ENCODE results near the gene PTPRC.

Gene PTPRC

GRCh38 chr1:198763298-198763714, 124.5 kb downstream of the PTPRC start:
- DNase-seq, result no peak

DNA sequence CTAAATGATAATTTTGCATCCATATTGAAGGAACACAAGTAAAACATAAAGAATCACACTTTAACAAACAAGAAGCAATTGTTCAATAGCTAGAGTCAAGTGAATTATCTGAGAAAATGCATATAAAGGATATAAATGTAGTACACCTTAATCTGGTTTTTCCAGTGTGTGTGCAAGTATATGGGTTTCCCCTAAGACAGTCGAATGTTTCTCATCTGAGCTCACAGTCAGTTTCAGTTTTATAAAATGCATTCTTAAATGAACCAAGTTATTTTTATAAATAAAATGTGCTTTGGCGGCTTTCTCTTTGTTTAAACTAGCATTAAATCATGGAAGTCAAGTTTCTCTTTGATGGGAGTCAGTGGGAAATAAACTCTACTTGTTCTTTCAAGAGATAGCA, 125.9 kb downstream of the PTPRC start:
- DNase-seq, result no peak

GRCh38 chr1:198765416-198765815, 126.6 kb downstream of the PTPRC start:
- DNase-seq, result no peak

- no peak for DNase-seq
Measured at GRCh38 chr1:198771563-198772153, 132.8 kb downstream of the PTPRC start.

GRCh38 chr1:198772626-198773025, 133.8 kb downstream of the PTPRC start:
- DNase-seq, result no peak

DNA sequence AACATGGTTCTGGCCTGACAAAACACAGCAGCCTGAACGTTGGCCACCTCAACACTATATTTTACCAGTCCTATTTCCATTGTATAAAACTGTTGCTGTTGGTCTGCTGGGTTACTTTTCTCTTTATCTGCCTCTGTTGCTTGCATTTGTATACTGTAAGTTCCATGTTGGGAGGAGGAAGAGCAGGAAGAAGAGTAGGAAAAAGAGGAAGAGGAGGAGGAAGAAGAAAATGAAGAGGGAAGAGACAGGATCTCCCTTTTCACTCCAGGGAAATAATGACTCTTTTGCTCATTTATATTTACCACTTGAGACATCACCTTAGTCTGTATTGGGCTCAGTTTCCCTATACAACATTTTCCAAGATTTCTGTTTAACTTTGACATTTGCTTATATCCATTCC, 134.2 kb downstream of the PTPRC start:
- DNase-seq, result no peak

GRCh38 chr1:198773523-198773922, 134.7 kb downstream of the PTPRC start:
- DNase-seq, result no peak

DNA sequence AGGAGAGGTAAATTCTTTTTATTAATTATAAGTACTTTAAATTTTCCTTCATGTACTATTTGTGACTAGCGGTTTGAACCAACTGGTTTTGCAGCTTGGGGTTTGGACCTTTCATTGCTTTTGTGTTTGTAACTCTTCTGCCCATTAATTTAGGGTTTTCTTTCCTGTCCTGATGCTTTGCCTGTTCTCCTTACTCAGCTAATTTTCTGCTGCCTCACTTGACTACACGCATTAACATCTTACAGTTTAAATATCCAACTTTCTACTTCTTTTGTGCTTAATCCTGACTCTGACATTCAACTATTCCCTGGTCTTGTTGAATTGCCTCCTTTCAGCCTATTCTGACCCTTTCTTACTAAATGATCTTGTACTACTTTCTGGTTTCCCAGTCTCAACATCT, 135.6 kb downstream of the PTPRC start:
- DNase-seq, result no peak

DNA sequence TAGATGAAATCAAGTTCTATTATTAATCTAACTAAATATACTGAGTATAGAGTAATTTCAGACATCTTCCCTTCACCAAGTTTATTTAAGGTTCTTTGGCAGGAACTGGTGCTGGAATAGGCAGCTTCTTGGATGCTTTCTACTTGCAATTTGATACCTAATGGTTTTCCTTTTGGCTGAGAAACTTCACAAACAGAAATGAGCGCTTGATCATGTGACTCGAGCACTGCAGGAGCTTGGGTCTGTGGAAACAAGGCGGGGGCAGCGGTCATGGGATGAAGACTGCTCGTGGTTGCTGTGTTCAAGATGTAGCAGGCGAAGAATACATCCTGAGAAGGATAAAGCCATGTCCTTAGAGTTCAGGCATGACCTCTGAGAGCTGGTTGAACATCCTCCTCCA, 136.8 kb downstream of the PTPRC start:
- DNase-seq, result no peak

GRCh38 chr1:198776602-198777029, 137.8 kb downstream of the PTPRC start:
- no peak for DNase-seq

DNA sequence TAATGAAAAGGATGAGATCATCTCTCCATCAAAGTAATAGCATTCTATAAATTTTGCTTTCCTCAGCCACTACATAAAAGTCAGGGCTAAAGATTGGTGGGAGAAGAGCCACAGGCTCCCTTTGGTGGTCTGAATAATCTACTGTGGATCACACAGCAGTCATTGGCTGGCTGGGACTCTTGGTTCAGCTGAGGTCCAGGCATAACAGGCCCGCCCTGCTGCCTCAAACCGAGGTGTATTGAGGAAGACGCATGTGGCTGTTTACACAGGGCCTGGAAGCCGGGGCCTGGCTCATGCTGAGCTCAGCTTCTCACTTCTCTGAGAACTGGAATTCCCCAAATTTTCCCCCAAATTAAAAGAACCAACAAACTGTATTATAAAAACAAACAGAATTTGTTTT, 139.2 kb downstream of the PTPRC start:
- no peak for DNase-seq

GRCh38 chr1:198780376-198780775, 141.5 kb downstream of the PTPRC start:
- DNase-seq, result no peak

GRCh38 chr1:198788561-198789064, 149.8 kb downstream of the PTPRC start:
- peak; percentile 12 for DNase-seq

DNA sequence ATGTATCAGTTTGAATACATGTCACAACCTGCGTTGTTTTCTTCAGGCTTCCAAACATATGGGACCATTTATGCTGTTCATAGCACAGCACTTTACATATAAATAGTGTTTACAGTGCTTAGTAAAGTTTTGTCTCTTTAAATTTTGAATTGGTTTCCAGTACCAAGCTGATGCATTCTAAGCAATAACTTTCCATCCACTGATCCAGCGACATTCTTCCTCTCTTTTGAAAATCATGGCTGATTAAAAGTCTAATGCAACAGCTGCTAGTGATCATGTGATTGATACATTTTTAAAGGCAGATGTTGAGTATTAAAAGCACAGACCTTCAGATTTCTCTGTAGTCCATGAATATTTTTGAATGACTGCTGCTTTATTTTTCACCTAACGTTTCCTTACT, 154.9 kb downstream of the PTPRC start:
- no peak for DNase-seq

- DNase-seq, result no peak
Measured at GRCh38 chr1:198794498-198794897, 155.7 kb downstream of the PTPRC start.

- no peak for DNase-seq
Measured at GRCh38 chr1:198797656-198798055, 158.8 kb downstream of the PTPRC start.

DNA sequence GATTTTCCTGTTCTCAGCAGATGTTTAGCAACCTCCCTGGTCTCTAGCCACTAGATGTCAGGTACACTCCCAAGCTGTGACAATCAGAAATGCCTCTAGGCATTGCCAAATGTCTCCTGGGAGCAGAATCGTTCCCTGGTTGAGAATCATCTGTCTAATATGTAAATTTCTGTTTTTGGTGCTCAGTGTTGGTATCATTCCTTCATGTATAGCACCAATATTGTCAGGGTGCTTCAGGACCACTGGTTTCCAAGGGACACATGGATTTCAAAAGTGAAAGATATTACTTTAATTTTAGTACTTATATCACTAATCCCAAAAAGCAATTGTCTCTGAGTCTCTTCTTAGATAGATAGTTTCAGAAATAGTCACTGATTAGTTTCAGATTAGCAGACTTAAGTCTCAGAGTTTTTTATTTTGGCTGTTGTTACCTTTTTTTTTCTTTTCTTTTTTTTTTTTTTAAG, 160.1 kb downstream of the PTPRC start:
- no peak for DNase-seq

DNA sequence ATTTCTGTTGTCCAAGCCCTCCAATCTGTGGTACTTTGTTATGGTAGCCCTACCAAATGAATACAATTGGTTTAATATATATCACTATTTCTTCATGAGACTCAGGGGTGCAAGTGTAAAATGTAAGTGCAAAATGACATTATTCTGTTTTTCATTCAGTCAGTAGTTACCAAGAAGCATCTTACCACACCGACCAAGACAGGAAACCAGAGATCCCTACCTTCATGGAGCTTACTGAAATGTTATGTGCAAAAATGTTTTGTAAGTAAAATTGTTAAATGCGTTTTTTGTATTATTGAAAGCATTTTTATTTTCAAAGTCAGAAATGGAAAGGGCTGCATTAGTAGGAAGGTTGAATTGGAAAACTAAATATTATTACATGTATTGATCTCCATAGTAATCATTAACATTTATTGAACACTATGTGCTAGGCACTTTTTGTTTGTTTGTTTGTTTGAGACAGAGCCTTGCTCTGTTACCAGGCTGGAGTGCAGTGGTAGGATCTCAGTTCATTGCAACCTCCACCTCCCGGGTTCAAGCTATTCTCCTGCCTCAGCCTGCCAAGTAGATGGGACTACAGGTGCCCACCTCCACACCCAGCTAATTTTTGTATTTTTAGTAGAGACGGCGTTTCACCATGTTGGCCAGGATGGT, 166.8 kb downstream of the PTPRC start:
- no peak for DNase-seq

DNA sequence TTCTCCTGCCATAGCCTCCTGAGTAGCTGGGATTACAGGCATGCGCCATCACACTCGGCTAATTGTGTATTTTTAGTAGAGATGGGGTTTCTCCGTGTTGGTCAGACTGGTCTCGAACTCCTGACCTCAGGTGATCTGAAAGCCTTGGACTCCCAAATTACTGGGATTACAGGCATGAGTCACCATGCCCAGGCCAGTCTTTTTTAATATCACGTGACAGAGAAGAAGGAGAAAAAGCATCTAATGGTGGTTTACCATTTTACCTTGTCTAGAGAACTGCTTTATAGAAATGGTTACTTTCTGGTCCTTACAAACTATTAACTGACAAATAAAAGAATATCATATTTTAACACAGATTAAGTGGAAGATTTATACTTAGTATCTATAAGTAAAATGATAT, 168.0 kb downstream of the PTPRC start:
- DNase-seq, result no peak

Measured in right kidney (tissue), 1 donor.